ENCODE measurements around the gene BCAP31.
A peak's percentile ranks its signal among the peaks of the same experiment; 100 is the strongest.

Gene BCAP31

GRCh38 chrX:153673428-153674218 lies 50.6 kb downstream of the BCAP31 start, which contains the start of gene PNCK:
Gene PNCK, minus strand, starts transcription at chrX:153673813. Its CDS starts 737 bp downstream, at chrX:153673076.
- no peak for DNase-seq (ENCODE audit: low read depth)

- DNase-seq (ENCODE audit: low read depth): no peak
These were observed 51.4 kb downstream of the BCAP31 start for GRCh38 chrX:153672531-153673427.

GRCh38 chrX:153671589-153672530 lies 52.3 kb downstream of the BCAP31 start:
- no peak for DNase-seq (ENCODE audit: low read depth)

GRCh38 chrX:153670748-153671588 lies 53.2 kb downstream of the BCAP31 start:
- no peak for DNase-seq (ENCODE audit: low read depth)

GRCh38 chrX:153669901-153670731 lies 54.1 kb downstream of the BCAP31 start:
- no peak for DNase-seq (ENCODE audit: low read depth)

- no peak for DNase-seq (ENCODE audit: low read depth)
These were observed 54.9 kb downstream of the BCAP31 start for GRCh38 chrX:153669174-153669890.

GRCh38 chrX:153668423-153669173 lies 55.6 kb downstream of the BCAP31 start:
- no peak for DNase-seq (ENCODE audit: low read depth)

GRCh38 chrX:153667956-153668396 lies 56.2 kb downstream of the BCAP31 start:
- peak; percentile 49 for DNase-seq (ENCODE audit: low read depth)

GRCh38 chrX:153667281-153667955 lies 56.8 kb downstream of the BCAP31 start:
- DNase-seq (ENCODE audit: low read depth): no peak

GRCh38 chrX:153665726-153666306 lies 58.4 kb downstream of the BCAP31 start:
- DNase-seq (ENCODE audit: low read depth): no peak

- DNase-seq (ENCODE audit: low read depth): no peak
These were observed 61.9 kb downstream of the BCAP31 start for GRCh38 chrX:153662266-153662665.

GRCh38 chrX:153659268-153659667 lies 64.9 kb downstream of the BCAP31 start:
- DNase-seq (ENCODE audit: low read depth): no peak

- DNase-seq (ENCODE audit: low read depth): no peak
These were observed 67.0 kb downstream of the BCAP31 start for GRCh38 chrX:153657161-153657560.

GRCh38 chrX:153653556-153653955 lies 70.6 kb downstream of the BCAP31 start:
- DNase-seq (ENCODE audit: low read depth): no peak

GRCh38 chrX:153651540-153652079 lies 72.6 kb downstream of the BCAP31 start:
- DNase-seq (ENCODE audit: low read depth): no peak

GRCh38 chrX:153650959-153651358 lies 73.2 kb downstream of the BCAP31 start:
- DNase-seq (ENCODE audit: low read depth): no peak

Measured in CMK (cell line).